C4-2B (cell line): Measurements from ENCODE around the gene EEF1G.

Experiments
- H3K27ac ChIP-seq: fragments of 450-650 bp; 2 replicates; pipeline ENCODE4 v1.5.1; 2017
- CTCF ChIP-seq: fragments of 450-650 bp; conservative IDR thresholded peaks from 2 replicates; pipeline ENCODE4 v1.5.1; 2017; ENCODE audit warnings: mild to moderate bottlenecking
- ZFX ChIP-seq: fragments of 450-650 bp; IDR thresholded peaks from 2 replicates; pipeline ENCODE4 v1.6.1; 2017

The EEF1G gene

GRCh38 chr11:62613291-62613778, 39.6 kb upstream of the EEF1G start:
- peak overlapping the region; percentile 80 for H3K27ac ChIP-seq
- no peak for TF ChIP-seq CTCF
- no peak for TF ChIP-seq ZFX

- TF ChIP-seq CTCF (peak; percentile 95), ZFX (no peak)
- peak within 1 kb of the TSS; percentile 80 for H3K27ac ChIP-seq
These were observed 38.9 kb upstream of the EEF1G start, which contains the start of the genes EML3 and ROM1 for GRCh38 chr11:62612366-62613290. Gene EML3, minus strand, starts transcription at chr11:62612775. Its CDS starts 318 bp downstream, at chr11:62612457. Gene ROM1, plus strand, starts transcription at chr11:62613257. Its CDS starts 25 bp downstream, at chr11:62613282.

- TF ChIP-seq CTCF (no peak), ZFX (no peak)
- H3K27ac ChIP-seq: peak overlapping the region; percentile 80
These were observed 38.1 kb upstream of the EEF1G start for GRCh38 chr11:62611705-62612365.

- peak overlapping the region; percentile 80 for H3K27ac ChIP-seq
- TF ChIP-seq ZFX: no peak
- TF ChIP-seq CTCF: no peak
These were observed 37.4 kb upstream of the EEF1G start for GRCh38 chr11:62610814-62611704.

- H3K27ac ChIP-seq: no peak overlapping the region
- TF ChIP-seq ZFX (no peak), CTCF (no peak)
These were observed 36.7 kb upstream of the EEF1G start for GRCh38 chr11:62610403-62610802.

- H3K27ac ChIP-seq: no peak overlapping the region
- no peak for TF ChIP-seq ZFX
- TF ChIP-seq CTCF: no peak
These were observed 35.1 kb upstream of the EEF1G start for GRCh38 chr11:62608776-62609175.
